K562 (cell line): ENCODE data around the gene LETM1.

Experiments
- CBX5 ChIP-seq: IDR thresholded peaks from 2 replicates; pipeline ENCODE4 v1.6.1; 2014; ENCODE audit warnings: low read depth, borderline replicate concordance
- CCAR2 ChIP-seq: fragments of 200-400 bp; formaldehyde crosslinking; IDR thresholded peaks from 2 replicates; pipeline ENCODE4 v1.6.1; 2017; ENCODE audit warnings: mild to moderate bottlenecking, low read depth, low read length
- HDAC6 ChIP-seq: IDR thresholded peaks from 2 replicates; pipeline ENCODE4 v1.6.1; 2012; ENCODE audit warnings: low read depth, mild to moderate bottlenecking, control low read depth, inconsistent platforms, low read length, moderate library complexity
- NR2C2 ChIP-seq, 2 experiments: fragments of 200-800 bp in 1 of 2; sonication (Bioruptor generic) in 1 of 2; sonication (generic) in 1 of 2; formaldehyde crosslinking in 1 of 2; IDR thresholded peaks; 2 replicates each; pipeline versions ENCODE4 v1.6.1 to v1.8.0; 2016 to 2022; ENCODE audit warnings: mild to moderate bottlenecking in 1 of 2, missing compliant biosample characterization in 1 of 2, missing genetic modification characterization in 1 of 2, missing genetic modification reagents in 1 of 2
- NR2F6 ChIP-seq: fragments of 450-650 bp; formaldehyde crosslinking; IDR thresholded peaks from 2 replicates; pipeline ENCODE4 v1.4.0; 2020; ENCODE audit warnings: mild to moderate bottlenecking
- POLR2AphosphoS5 ChIP-seq: IDR thresholded peaks from 2 replicates; pipeline ENCODE4 v1.6.1; 2011; ENCODE audit warnings: mild to moderate bottlenecking, low read depth, low read length, moderate library complexity; ENCODE audit not compliant: control insufficient read depth, insufficient read depth
- TEAD4 ChIP-seq, 2 experiments: sonication (generic) in 1 of 2; formaldehyde crosslinking in 1 of 2; IDR thresholded peaks; 2 replicates each; pipeline versions ENCODE4 v1.6.1 to v1.8.0; 2012 to 2022; ENCODE audit warnings: borderline replicate concordance in 1 of 2, inconsistent platforms in 1 of 2, low read length in 1 of 2, mild to moderate bottlenecking in 1 of 2, missing genetic modification reagents in 1 of 2
- ZNF184 ChIP-seq: sonication (generic); formaldehyde crosslinking; IDR thresholded peaks from 2 replicates; pipeline ENCODE4 v1.5.0; 2020; ENCODE audit warnings: missing genetic modification reagents
- ZNF76 ChIP-seq: fragments of 250-450 bp; sonication (Bioruptor Pico); IDR thresholded peaks from 2 replicates; pipeline ENCODE4 v1.4.0; 2020; ENCODE audit warnings: mild to moderate bottlenecking, moderate library complexity, borderline replicate concordance

- TF ChIP-seq ZNF76 (CRISPR knock-in tag) (no peak), CBX5 (no peak), NR2F6 (CRISPR knock-in tag) (no peak), POLR2AphosphoS5 (no peak), NR2C2 (CRISPR knock-in tag; IDR thresholded peaks at IDR 0.05) (no peak), NR2C2 (tag; IDR thresholded peaks at IDR 0.05) (no peak), ZNF184 (CRISPR knock-in tag) (no peak), TEAD4 (IDR thresholded peaks at IDR 0.05; ENCODE audit: low read length) (no peak), TEAD4 (CRISPR knock-in tag; IDR thresholded peaks at IDR 0.05; ENCODE audit: borderline replicate concordance) (no peak), CCAR2 (no peak), HDAC6 (no peak)
These were observed 17.3 kb upstream of the LETM1 start for GRCh38 chr4:1873291-1873690.
